Coronary artery (tissue), 2 donors: Measurements from ENCODE around the gene LITAF.
"Not testable (repeated sequence)": the region's sequence is repeated elsewhere in the genome, so short reads cannot be mapped to it uniquely, and the experiment has no call there.

Source experiments
- DNase-seq: peaks from one replicate; pipeline ENCODE4 v3.0.0-alpha.2; 2017; ENCODE audit warnings: low spot score
- H3K27ac ChIP-seq, 2 donors: fragments of 200-600 bp; sonication (generic); one replicate each; pipeline ENCODE4 v1.5.1; 2016 to 2019
- H3K4me3 ChIP-seq: fragments of 200-600 bp; sonication (generic); 2 replicates; pipeline ENCODE4 v1.5.1; 2016; ENCODE audit warnings: mild to moderate bottlenecking, moderate library complexity
- TF ChIP-seq, protein P1 (sequence below): fragments of 200-600 bp; sonication (generic); IDR thresholded peaks from one replicate; pipeline ENCODE4 v1.5.1; 2019; ENCODE audit warnings: antibody characterized with exemption

LITAF gene

GRCh38 chr16:11562941-11563340 is 23.8 kb downstream of the LITAF start:
- no peak overlapping the region for H3K4me3 ChIP-seq
- TF ChIP-seq, protein P1, sequence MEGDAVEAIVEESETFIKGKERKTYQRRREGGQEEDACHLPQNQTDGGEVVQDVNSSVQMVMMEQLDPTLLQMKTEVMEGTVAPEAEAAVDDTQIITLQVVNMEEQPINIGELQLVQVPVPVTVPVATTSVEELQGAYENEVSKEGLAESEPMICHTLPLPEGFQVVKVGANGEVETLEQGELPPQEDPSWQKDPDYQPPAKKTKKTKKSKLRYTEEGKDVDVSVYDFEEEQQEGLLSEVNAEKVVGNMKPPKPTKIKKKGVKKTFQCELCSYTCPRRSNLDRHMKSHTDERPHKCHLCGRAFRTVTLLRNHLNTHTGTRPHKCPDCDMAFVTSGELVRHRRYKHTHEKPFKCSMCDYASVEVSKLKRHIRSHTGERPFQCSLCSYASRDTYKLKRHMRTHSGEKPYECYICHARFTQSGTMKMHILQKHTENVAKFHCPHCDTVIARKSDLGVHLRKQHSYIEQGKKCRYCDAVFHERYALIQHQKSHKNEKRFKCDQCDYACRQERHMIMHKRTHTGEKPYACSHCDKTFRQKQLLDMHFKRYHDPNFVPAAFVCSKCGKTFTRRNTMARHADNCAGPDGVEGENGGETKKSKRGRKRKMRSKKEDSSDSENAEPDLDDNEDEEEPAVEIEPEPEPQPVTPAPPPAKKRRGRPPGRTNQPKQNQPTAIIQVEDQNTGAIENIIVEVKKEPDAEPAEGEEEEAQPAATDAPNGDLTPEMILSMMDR: no peak
- H3K27ac ChIP-seq: peak overlapping the region in 1 of 2 donors; percentile 48
- no peak for DNase-seq

GRCh38 chr16:11562411-11562810 is 24.3 kb downstream of the LITAF start:
- DNase-seq: no peak
- Histone ChIP-seq H3K4me3 (no peak overlapping the region), H3K27ac (peak overlapping the region; percentile 4 to 48)
- TF ChIP-seq, protein P1: no peak

DNA sequence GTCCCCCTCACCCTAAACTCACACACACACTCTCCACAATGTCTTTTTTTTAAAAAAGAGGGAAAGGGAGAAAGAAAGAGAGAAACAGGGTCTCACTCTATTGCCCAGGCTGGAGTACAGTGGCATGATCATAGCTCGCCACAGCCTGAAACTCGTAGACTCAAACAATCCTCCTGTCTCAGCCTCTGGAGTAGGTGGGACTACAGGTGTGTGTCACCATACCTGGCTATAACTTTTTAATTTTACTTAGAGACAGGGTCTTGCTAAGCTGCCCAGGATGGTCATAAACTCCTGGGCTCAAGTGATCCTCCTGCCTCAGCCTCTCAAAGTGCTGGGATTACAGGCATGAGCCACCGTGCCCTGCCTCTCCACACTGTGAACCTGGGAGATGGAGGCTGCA is 24.9 kb downstream of the LITAF start:
- no peak for DNase-seq
- Histone ChIP-seq H3K27ac (peak overlapping the region; percentile 48 to 53), H3K4me3 (no peak overlapping the region)
- TF ChIP-seq, protein P1: no peak

- no peak for DNase-seq
- TF ChIP-seq, protein P1: no peak
- Histone ChIP-seq H3K27ac (peak overlapping the region; percentile 48 to 53), H3K4me3 (no peak overlapping the region)
Observed at GRCh38 chr16:11561454-11561805, 25.3 kb downstream of the LITAF start.

GRCh38 chr16:11560701-11561453 is 25.8 kb downstream of the LITAF start:
- no peak overlapping the region for H3K4me3 ChIP-seq
- no peak for DNase-seq
- peak overlapping the region; percentile 48 to 53 for H3K27ac ChIP-seq
- TF ChIP-seq, protein P1: no peak

DNA sequence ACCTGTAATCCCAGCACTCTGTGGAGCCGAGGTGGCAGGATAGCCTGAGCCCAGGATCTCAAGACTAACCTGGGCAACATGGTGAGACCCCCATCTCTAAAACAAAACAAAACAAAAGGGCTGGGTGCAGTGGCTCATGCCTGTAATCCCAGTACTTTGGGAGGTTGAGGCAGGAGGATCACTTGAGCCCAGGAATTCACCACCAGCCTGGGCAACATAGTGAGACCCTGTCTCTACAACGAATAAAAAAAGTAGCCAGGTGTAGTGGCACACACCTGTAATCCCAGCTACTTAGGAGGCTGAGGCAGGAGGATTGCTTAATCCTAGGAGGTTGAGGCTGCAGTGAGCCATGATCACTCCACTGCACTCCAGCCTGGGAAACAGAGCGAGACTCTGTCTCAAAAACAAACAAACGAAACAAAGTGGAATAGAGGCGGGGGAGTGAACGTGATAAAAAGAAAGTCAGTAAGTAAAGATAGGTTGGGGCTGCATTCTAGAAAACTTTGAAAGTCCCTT is 28.4 kb downstream of the LITAF start:
- peak overlapping the region in 1 of 2 donors; percentile 58 for H3K27ac ChIP-seq
- not testable (repeated sequence) for H3K4me3 ChIP-seq, DNase-seq

- DNase-seq: no peak
- H3K27ac ChIP-seq: peak overlapping the region in 1 of 2 donors; percentile 58
- TF ChIP-seq, protein P1: no peak
- H3K4me3 ChIP-seq: no peak overlapping the region
Observed at GRCh38 chr16:11557801-11558200, 28.9 kb downstream of the LITAF start.
